GM23248 (cell line): Measurements from ENCODE around the gene SPIN4. TPM values are rescaled to one million over a fixed set of nuclear protein-coding genes. Genes with fewer than 3 reads are reported as not detected.
"Not testable (repeated sequence)": the region's sequence is repeated elsewhere in the genome, so short reads cannot be mapped to it uniquely, and the experiment has no call there.

Source experiments
- DNase-seq: peaks from one replicate; pipeline ENCODE4 v3.0.0-alpha.2; 2015
- H2AFZ ChIP-seq: fragments of 200-600 bp; sonication (generic); 2 replicates; pipeline ENCODE4 v1.6.1; 2016; ENCODE audit warnings: antibody characterized with exemption
- H3F3A ChIP-seq: fragments of 200-600 bp; sonication (generic); 2 replicates; pipeline ENCODE4 v1.6.1; 2016; ENCODE audit warnings: mild to moderate bottlenecking, antibody characterized with exemption, mixed run types; ENCODE audit not compliant: insufficient read depth
- H3K27ac ChIP-seq: fragments of 200-600 bp; sonication (generic); 2 replicates; pipeline ENCODE4 v1.5.1; 2016; ENCODE audit warnings: mild to moderate bottlenecking
- H3K27me3 ChIP-seq: fragments of 200-600 bp; sonication (generic); replicated peaks from 2 replicates; pipeline ENCODE4 v1.6.1; 2016; ENCODE audit warnings: mild to moderate bottlenecking; ENCODE audit not compliant: insufficient read depth
- H3K36me3 ChIP-seq: fragments of 200-600 bp; sonication (generic); 2 replicates; pipeline ENCODE4 v1.6.1; 2016; ENCODE audit warnings: low read depth, mild to moderate bottlenecking
- H3K4me1 ChIP-seq: fragments of 200-600 bp; sonication (generic); 2 replicates; pipeline ENCODE4 v1.6.1; 2016; ENCODE audit warnings: mild to moderate bottlenecking; ENCODE audit not compliant: insufficient read depth
- H3K4me2 ChIP-seq: fragments of 200-600 bp; sonication (generic); one replicate; pipeline ENCODE4 v1.6.1; 2016; ENCODE audit warnings: mild to moderate bottlenecking; ENCODE audit not compliant: unreplicated experiment
- H3K4me3 ChIP-seq: fragments of 200-600 bp; sonication (generic); 2 replicates; pipeline ENCODE4 v1.5.1; 2016; ENCODE audit warnings: mild to moderate bottlenecking
- H3K79me2 ChIP-seq: fragments of 200-600 bp; sonication (generic); 2 replicates; pipeline ENCODE4 v1.6.1; 2016; ENCODE audit warnings: mild to moderate bottlenecking; ENCODE audit not compliant: insufficient read depth
- H3K9ac ChIP-seq: fragments of 200-600 bp; sonication (generic); 2 replicates; pipeline ENCODE4 v1.6.1; 2016; ENCODE audit warnings: mild to moderate bottlenecking
- H3K9me2 ChIP-seq: fragments of 200-600 bp; sonication (generic); 2 replicates; pipeline ENCODE4 v1.6.1; 2016; ENCODE audit warnings: mixed run types, mild to moderate bottlenecking, moderate library complexity; ENCODE audit not compliant: insufficient read depth
- H3K9me3 ChIP-seq: fragments of 200-600 bp; sonication (generic); one replicate; pipeline ENCODE4 v1.6.1; 2017; ENCODE audit warnings: low read depth
- H4K20me1 ChIP-seq: fragments of 200-600 bp; sonication (generic); 2 replicates; pipeline ENCODE4 v1.6.0; 2016; ENCODE audit not compliant: insufficient read depth
- EZH2 ChIP-seq: fragments of 200-600 bp; sonication (generic); IDR thresholded peaks from 2 replicates; pipeline ENCODE4 v1.6.1; 2018; ENCODE audit warnings: antibody characterized with exemption, mild to moderate bottlenecking; ENCODE audit not compliant: insufficient read depth, poor library complexity, severe bottlenecking
- EZH2phosphoT487 ChIP-seq: fragments of 200-600 bp; sonication (generic); IDR thresholded peaks from 2 replicates; pipeline ENCODE4 v1.6.1; 2018; ENCODE audit warnings: antibody characterized with exemption, moderate library complexity, mild to moderate bottlenecking, low read depth; ENCODE audit not compliant: insufficient read depth
- WGBS, 2 experiments: methylation state at CpG; one replicate each; pipeline ENCODE4 v1.1.6; 2015 to 2017; ENCODE audit warnings: low lambda C conversion rate in 2 of 2, low coverage in 1 of 2; ENCODE audit errors: missing lambda C conversion rate in 2 of 2; 5-methylcytosine and 5-hydroxymethylcytosine counted together
- in situ Hi-C: fragments of 300-500 bp; cut with MboI; formaldehyde crosslinking; loops from 2 replicates; pipeline ENCODE4 v1.15.0; 2020
- polyA plus RNA-seq: library from polyadenylated mRNA; unstranded; fragments of >200 nt; fragmentation: Nextera tagmentation; extraction: Ambion mirVana; gene quantifications from 2 replicates; pipeline ENCODE4 v1.2.1, GENCODE V29; 2016
- total RNA-seq: library from RNA; depleted of rRNA; stranded (reverse); fragments of >200 nt; shearing (Covaris generic); gene quantifications from 2 replicates; pipeline ENCODE4 v1.2.3, GENCODE V29; 2014

SPIN4 gene
- total and polyA plus RNA-seq, 2 experiments from 2014 or later, result 3.7 to 4.6 TPM

DNA sequence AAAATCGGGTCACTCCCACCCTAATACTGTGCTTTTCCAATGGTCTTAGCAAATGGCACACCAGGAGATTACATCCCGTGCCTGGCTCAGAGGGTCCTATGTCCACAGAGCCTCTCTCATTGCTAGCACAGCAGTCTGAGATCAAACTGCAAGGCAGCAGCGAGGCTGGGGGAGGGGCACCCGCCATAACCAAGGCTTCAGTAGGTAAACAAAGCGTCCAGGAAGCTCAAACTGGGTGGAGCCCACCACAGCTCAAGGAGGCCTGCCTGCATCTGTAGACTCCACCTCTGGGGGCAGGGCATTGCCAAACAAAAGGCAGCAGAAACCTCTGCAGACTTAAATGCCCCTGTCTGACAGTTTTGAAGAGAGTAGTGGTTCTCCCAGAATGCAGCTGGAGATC is 16.6 kb upstream of the SPIN4 start:
- not testable (repeated sequence) for H3K79me2 ChIP-seq, H3K4me3 ChIP-seq, H3K4me2 ChIP-seq

DNA sequence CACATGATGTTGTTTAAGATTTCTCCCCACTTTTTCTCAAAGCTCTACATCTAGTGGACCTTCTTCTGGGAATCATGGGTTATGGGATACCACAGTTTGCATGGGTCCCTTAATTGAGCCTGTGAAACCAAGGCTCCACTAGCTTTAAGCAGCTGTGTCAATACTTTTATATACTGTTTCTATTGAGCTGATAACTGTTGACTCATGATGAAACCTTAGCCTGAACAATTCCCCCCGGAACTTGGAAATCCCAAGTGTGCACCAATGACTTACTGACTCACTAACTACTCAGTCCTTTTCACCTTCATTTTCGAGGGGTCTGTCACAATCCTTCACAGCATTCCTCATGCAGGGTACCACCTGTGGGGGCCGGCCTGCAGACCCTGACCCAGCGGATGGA is 12.7 kb upstream of the SPIN4 start:
- WGBS, 2 experiments, result 53 to 55% methylated on average over 4 of the region's 4 CpGs

More for the DNA sequence above, 16.6 kb upstream of the SPIN4 start:
- H4K20me1 ChIP-seq, H3K27ac ChIP-seq, H3K4me1 ChIP-seq, H2AFZ ChIP-seq, H3K27me3 ChIP-seq, H3F3A ChIP-seq, H3K9ac ChIP-seq, DNase-seq, H3K9me2 ChIP-seq, in situ Hi-C loops, H3K9me3 ChIP-seq, H3K36me3 ChIP-seq: not testable (repeated sequence)
- whole genome bisulfite sequencing, 2 experiments, result 29 to 42% methylated on average over 2 to 4 of the region's 5 CpGs

DNA sequence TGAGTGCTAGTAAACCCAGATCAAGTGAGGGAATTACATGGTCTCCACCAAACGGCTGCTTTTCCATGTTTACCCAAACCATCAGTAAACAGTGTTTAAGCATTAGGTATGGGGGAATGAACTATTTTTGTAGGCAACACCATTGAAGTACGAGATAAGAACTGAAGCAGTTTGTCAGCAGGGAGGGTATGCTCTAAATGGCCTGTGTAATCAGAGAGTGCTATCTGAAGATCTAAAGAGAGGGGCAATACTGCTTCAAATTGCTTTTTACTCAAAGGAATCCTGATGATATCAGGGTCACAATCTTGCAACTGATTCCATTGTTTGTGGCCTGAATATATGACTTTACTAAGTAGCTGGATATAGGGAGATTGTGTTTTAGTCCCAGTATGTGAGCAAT is 10.4 kb upstream of the SPIN4 start:
- H3K79me2 ChIP-seq, result no peaks in the 10 kb centered on the region
- H3K4me1 ChIP-seq, result no peaks in the 10 kb centered on the region
- H4K20me1 ChIP-seq, result no peaks in the 10 kb centered on the region
- 24 to 34% methylated on average over 2 of the region's 2 CpGs for WGBS, 2 experiments
- TF ChIP-seq EZH2phosphoT487 (no peak), EZH2 (no peak)
- H3K9ac ChIP-seq, result no peak overlapping the region
- no peaks in the 10 kb centered on the region for H3K9me3 ChIP-seq
- no peak overlapping the region for H3K4me2 ChIP-seq
- in situ Hi-C loops, result no loop called here
- DNase-seq, result no peak
- H2AFZ ChIP-seq, result no peak overlapping the region
- H3F3A ChIP-seq, result no peaks in the 10 kb centered on the region
- H3K27me3 ChIP-seq, result no peaks in the 10 kb centered on the region
- no peak overlapping the region for H3K27ac ChIP-seq
- no peaks in the 10 kb centered on the region for H3K9me2 ChIP-seq
- H3K36me3 ChIP-seq, result no peaks in the 10 kb centered on the region
- no peak overlapping the region for H3K4me3 ChIP-seq

More for the DNA sequence above, 12.7 kb upstream of the SPIN4 start:
- in situ Hi-C loops, result no loop called here
- H3K27me3 ChIP-seq, result no peaks in the 10 kb centered on the region
- no peaks in the 10 kb centered on the region for H3K9me3 ChIP-seq
- H3K36me3 ChIP-seq, result no peaks in the 10 kb centered on the region
- no peaks in the 10 kb centered on the region for H3F3A ChIP-seq
- no peaks in the 10 kb centered on the region for H3K79me2 ChIP-seq
- no peak overlapping the region for H3K27ac ChIP-seq
- no peaks in the 10 kb centered on the region for H4K20me1 ChIP-seq
- no peak overlapping the region for H3K4me3 ChIP-seq
- no peak overlapping the region for H2AFZ ChIP-seq
- TF ChIP-seq EZH2phosphoT487 (no peak), EZH2 (no peak)
- no peak overlapping the region for H3K9ac ChIP-seq
- no peak overlapping the region for H3K4me2 ChIP-seq
- no peaks in the 10 kb centered on the region for H3K9me2 ChIP-seq
- H3K4me1 ChIP-seq, result no peaks in the 10 kb centered on the region
- no peak for DNase-seq

DNA sequence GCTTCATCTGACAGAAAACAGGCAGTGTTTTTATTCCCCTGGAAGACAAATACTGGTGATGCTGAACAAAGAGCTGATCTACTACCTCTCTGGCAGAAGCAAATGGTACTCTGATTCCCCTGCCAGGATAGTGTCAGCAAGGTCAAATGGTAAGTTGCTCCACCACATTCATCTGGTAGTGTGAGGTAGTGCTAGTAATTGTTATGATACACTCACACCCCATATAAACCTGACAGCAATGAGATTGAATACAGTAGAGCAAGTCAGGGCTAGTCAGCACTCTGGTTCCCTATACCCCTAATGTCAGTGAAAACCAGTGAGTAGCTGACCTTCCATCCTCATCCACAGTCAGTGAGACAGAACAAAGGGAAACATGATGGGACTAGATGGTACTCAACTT is 3.4 kb upstream of the SPIN4 start:
- no peaks in the 10 kb centered on the region for H3K9me2 ChIP-seq
- no peak overlapping the region for H2AFZ ChIP-seq
- no peaks in the 10 kb centered on the region for H3K36me3 ChIP-seq
- in situ Hi-C loops, result no loop called here
- no peaks in the 10 kb centered on the region for H4K20me1 ChIP-seq
- H3F3A ChIP-seq, result no peaks in the 10 kb centered on the region
- no peak overlapping the region for H3K4me3 ChIP-seq
- H3K4me1 ChIP-seq, result no peaks in the 10 kb centered on the region
- H3K27me3 ChIP-seq, result no peaks in the 10 kb centered on the region
- DNase-seq, result no peak
- TF ChIP-seq EZH2 (no peak), EZH2phosphoT487 (no peak)
- H3K79me2 ChIP-seq, result no peaks in the 10 kb centered on the region
- H3K9me3 ChIP-seq, result no peaks in the 10 kb centered on the region
- H3K27ac ChIP-seq, result no peak overlapping the region
- H3K9ac ChIP-seq, result no peak overlapping the region
- H3K4me2 ChIP-seq, result no peak overlapping the region

DNA sequence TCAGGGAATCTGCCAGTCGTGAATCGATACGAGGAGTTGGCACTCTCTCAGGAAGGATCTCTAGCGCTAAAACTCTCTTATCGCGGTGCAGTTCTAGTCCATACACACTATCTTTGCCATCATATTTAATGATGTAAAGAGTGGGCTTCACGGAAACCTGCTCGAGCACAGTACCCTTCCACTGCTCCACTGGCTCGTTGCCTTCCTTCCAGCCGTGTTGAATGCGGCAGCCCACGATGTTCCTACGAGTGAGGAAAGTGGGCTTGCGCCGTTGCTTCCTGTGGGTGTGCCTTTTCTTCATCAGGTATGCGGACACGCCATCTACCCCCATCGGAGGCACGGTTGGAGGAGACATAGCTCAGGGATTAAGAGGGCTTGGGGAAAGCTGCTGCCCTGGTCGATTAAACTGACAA is 661 bp downstream of the SPIN4 start:
- H3K9me3 ChIP-seq, result no peaks in the 10 kb centered on the region
- H3K9ac ChIP-seq, result peak overlapping the region; percentile 71
- H2AFZ ChIP-seq, result peak overlapping the region; percentile 87
- H3K4me3 ChIP-seq, result peak overlapping the region; percentile 83
- no peaks in the 10 kb centered on the region for H3K9me2 ChIP-seq
- DNase-seq, result peak; percentile 34
- no peaks in the 10 kb centered on the region for H3F3A ChIP-seq
- peak overlapping the region; percentile 60 for H3K27ac ChIP-seq
- H3K36me3 ChIP-seq, result no peaks in the 10 kb centered on the region
- H3K4me1 ChIP-seq, result no peaks in the 10 kb centered on the region
- H3K27me3 ChIP-seq, result no peaks in the 10 kb centered on the region
- in situ Hi-C loops, result no loop called here
- H3K4me2 ChIP-seq, result peak overlapping the region; percentile 93
- no peak for TF ChIP-seq EZH2
- WGBS, 2 experiments, result 1% methylated on average over 17 of the region's 20 CpGs
- H3K79me2 ChIP-seq, result peaks cover 11% of the 10 kb centered on the region
- no peaks in the 10 kb centered on the region for H4K20me1 ChIP-seq
